Body of pancreas (tissue), 4 donors: ENCODE data around the gene UMAD1. TPM values are rescaled to one million over a fixed set of nuclear protein-coding genes. Genes with fewer than 3 reads are reported as not detected.

Experiments used
- ATAC-seq: fragments of 150-250 bp; one replicate; pipeline ENCODE4 v1.9.1; 2016
- DNase-seq, 4 donors: peaks; one replicate each; pipeline ENCODE4 v3.0.0-alpha.2; 2019
- H3K27ac ChIP-seq, 4 donors: fragments of 200-600 bp; sonication (generic); 1 replicate in 3 of 4; 2 replicates in 1 of 4; pipeline versions ENCODE4 v1.5.1 to v1.6.1; 2016 to 2019; ENCODE audit warnings: mild to moderate bottlenecking in 1 of 4, mixed read lengths in 1 of 4, moderate library complexity in 1 of 4
- H3K27me3 ChIP-seq, 2 donors: fragments of 200-600 bp; sonication (generic); one replicate each; pipeline ENCODE4 v1.6.0; 2016; ENCODE audit warnings: mild to moderate bottlenecking in 1 of 2
- H3K36me3 ChIP-seq, 2 donors: fragments of 200-600 bp; sonication (generic); replicated peaks in 1 of 2; 2 replicates each; pipeline ENCODE4 v1.5.1; 2016; ENCODE audit warnings: low read depth in 2 of 2; ENCODE audit not compliant: insufficient read depth in 1 of 2
- H3K4me1 ChIP-seq: fragments of 200-600 bp; sonication (generic); one replicate; pipeline ENCODE4 v1.6.0; 2016
- H3K4me3 ChIP-seq, 2 donors: fragments of 200-600 bp; sonication (generic); 1 replicate in 1 of 2; 2 replicates in 1 of 2; pipeline ENCODE4 v1.5.1; 2016 to 2019
- H3K9me3 ChIP-seq, 3 donors: fragments of 200-600 bp; sonication (generic); 1 replicate in 2 of 3; 2 replicates in 1 of 3; pipeline ENCODE4 v1.5.1; 2016
- POLR2A ChIP-seq, 3 donors: fragments of 450-650 bp; IDR thresholded peaks; one replicate each; pipeline ENCODE4 v1.6.1; 2016; ENCODE audit warnings: antibody characterized with exemption in 3 of 3, mild to moderate bottlenecking in 2 of 3
- WGBS, 2 donors: methylation state at CpG; one replicate each; pipeline ENCODE4 v1.1.5; 2017; 5-methylcytosine and 5-hydroxymethylcytosine counted together
- intact Hi-C: fragments of 100-400 bp; cut with DNase I; formaldehyde crosslinking; loops from one replicate; pipeline ENCODE4 v1.15.1; 2023
- total RNA-seq, 2 donors: library from RNA; depleted of rRNA; stranded (reverse); fragments of >200 nt; gene quantifications; one replicate each; pipeline ENCODE4 v1.1.0, GENCODE V29; 2016
- TF ChIP-seq, protein P1 (sequence below), 7 experiments: fragments of 450-650 bp in 4 of 7; fragments of 200-600 bp in 3 of 7; sonication (generic) in 3 of 7; IDR thresholded peaks; one replicate each; pipeline ENCODE4 v1.5.1; 2016 to 2019; ENCODE audit warnings: antibody characterized with exemption in 7 of 7

Gene UMAD1
- total RNA-seq, 2 donors from 2014 or later = 15.8 to 34.8 TPM

DNA sequence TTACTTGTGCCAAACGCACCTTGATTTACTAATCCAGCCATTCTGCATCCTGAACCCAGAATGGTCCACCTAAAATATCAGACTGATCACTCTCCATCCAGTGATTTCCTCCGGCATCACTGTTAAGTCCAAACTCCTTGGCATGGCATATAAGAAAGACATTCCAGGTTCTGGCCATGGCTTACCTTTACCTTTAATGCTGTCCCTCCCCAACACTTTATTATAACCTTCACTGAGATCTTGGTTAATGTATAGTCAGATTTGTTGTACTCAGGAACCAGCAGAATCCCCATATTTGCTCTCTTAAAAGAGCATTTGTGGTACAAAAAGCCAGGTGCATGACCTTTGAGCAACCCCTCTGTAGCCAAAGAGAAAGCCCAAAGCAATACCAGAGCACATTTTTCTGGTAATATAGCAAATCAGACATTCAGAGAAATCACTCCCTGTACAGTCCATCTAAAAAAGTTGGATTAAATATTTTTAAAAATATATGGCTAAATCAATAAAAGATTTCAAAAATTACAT, 10.2 kb downstream of the UMAD1 start:
- intact Hi-C loops = no loop called here
- no peak overlapping the region for H3K27ac ChIP-seq
- WGBS, 2 donors = 58 to 90% methylated on average over 2 of the region's 2 CpGs
- ATAC-seq = no peak
- H3K9me3 ChIP-seq = no peaks in the 10 kb centered on the region
- H3K27me3 ChIP-seq = no peaks in the 10 kb centered on the region
- H3K4me3 ChIP-seq = no peak overlapping the region
- DNase-seq = no peak
- H3K4me1 ChIP-seq = peaks cover 20% of the 10 kb centered on the region
- no peak for TF ChIP-seq POLR2A (IDR thresholded peaks at IDR 0.05)
- TF ChIP-seq, protein P1, sequence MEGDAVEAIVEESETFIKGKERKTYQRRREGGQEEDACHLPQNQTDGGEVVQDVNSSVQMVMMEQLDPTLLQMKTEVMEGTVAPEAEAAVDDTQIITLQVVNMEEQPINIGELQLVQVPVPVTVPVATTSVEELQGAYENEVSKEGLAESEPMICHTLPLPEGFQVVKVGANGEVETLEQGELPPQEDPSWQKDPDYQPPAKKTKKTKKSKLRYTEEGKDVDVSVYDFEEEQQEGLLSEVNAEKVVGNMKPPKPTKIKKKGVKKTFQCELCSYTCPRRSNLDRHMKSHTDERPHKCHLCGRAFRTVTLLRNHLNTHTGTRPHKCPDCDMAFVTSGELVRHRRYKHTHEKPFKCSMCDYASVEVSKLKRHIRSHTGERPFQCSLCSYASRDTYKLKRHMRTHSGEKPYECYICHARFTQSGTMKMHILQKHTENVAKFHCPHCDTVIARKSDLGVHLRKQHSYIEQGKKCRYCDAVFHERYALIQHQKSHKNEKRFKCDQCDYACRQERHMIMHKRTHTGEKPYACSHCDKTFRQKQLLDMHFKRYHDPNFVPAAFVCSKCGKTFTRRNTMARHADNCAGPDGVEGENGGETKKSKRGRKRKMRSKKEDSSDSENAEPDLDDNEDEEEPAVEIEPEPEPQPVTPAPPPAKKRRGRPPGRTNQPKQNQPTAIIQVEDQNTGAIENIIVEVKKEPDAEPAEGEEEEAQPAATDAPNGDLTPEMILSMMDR (IDR thresholded peaks at IDR 0.05) = no peak
- H3K36me3 ChIP-seq = no peaks in the 10 kb centered on the region

DNA sequence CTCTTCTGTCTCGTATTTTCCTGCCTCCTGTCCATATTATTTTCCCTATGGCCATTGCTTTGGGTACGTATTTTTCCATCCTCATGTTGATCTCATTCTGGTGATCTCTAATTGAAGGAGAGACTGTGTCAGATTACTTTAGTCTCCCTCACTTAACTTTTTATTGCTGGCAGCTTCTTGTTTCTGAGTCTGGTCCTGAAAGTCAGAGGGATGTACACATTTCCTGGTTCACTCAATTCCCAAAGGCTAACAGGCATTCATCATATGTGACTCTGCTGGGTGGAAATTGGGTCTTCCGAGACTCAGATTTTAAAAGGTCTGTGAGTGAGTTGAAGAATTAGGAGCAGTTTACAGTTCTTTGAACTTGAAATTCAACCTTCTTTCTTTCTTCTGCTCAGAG, 10.9 kb downstream of the UMAD1 start:
- no peaks in the 10 kb centered on the region for H3K27me3 ChIP-seq
- 40 to 71% methylated on average over 3 of the region's 3 CpGs for WGBS, 2 donors
- H3K27ac ChIP-seq = no peak overlapping the region
- intact Hi-C loops = no loop called here
- no peak for TF ChIP-seq POLR2A (IDR thresholded peaks at IDR 0.05)
- TF ChIP-seq, protein P1 (IDR thresholded peaks at IDR 0.05) = no peak
- peaks cover 20% of the 10 kb centered on the region for H3K4me1 ChIP-seq
- H3K36me3 ChIP-seq = no peaks in the 10 kb centered on the region
- H3K9me3 ChIP-seq = no peaks in the 10 kb centered on the region
- ATAC-seq (no peak), DNase-seq (no peak)
- no peak overlapping the region for H3K4me3 ChIP-seq

DNA sequence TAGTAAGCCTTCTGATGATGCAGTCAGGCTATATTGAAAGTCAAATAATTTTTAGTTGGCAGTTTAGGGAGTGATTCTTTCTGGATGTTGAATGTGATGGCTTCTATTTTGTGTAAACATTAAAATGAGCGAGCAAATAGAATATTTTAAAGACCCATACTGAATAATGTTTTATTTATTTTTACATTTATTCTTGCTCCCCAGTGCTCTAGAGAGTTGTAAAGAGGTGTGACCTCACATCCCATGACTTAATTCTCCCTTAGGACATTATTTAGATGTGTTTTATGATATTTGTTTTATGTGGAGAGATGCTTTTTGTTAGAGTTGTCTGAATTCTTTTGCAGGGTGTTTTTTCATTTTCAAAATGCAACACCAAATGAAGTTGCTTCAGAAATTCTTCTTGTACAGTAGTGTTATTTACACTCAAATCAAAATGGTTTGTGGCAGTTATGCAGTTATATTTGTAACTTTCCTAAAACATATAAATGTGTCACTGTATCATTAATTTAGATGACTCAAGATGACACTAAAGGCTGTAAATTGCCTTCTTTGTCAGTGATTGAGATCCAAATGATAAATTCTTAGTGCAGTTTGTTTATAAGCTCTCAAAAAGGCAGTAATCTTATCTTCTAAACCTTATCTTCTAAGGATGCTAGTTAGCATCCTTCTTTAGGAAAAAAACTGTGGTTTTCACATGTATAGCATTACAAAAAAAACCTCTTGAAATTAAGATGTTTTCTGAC, 12.4 kb downstream of the UMAD1 start:
- 71 to 87% methylated on average over 1 of the region's 1 CpG for WGBS, 2 donors

DNA sequence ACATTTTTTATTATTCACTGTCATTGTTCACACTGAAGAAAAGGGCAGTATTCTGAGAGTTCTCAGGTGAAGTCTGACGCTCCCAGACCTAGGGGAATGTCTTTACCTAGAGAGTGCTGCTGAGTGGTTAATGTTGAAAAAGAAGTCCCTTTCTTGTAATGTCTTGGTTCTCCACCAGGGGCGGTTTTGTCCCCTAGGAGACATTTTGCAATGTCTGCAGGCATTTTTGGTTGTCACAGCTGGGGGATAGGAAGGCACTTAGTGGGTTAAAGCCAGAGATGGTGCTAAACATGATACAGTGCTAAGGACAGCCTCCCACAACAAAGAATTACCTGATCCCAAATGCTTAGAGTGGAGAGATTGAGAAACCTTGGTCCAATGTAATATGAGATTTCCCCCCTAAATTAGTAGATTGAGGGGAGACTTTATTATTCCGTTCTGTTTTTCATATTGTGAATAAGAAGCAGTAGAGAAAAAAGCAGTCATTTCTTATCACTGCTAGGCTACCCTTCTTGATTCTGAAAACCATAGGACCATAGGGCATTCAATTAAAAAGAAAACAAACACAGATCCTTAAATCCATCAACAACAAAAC, 13.1 kb downstream of the UMAD1 start:
- Histone ChIP-seq H3K27me3 (no peaks in the 10 kb centered on the region), H3K9me3 (no peaks in the 10 kb centered on the region), H3K27ac (no peak overlapping the region), H3K4me1 (peaks cover 10% of the 10 kb centered on the region), H3K36me3 (no peaks in the 10 kb centered on the region), H3K4me3 (no peak overlapping the region)
- DNase-seq (no peak), ATAC-seq (no peak)
- intact Hi-C loops = no loop called here
- 72 to 73% methylated on average over 3 of the region's 3 CpGs for WGBS, 2 donors
- no peak for TF ChIP-seq POLR2A (IDR thresholded peaks at IDR 0.05)
- TF ChIP-seq, protein P1 (IDR thresholded peaks at IDR 0.05) = peak in 5 of 7 experiments; percentile 4 to 30 (median 13)

More for the DNA sequence above, 12.4 kb downstream of the UMAD1 start:
- Histone ChIP-seq H3K4me1 (peaks cover 11% of the 10 kb centered on the region), H3K9me3 (no peaks in the 10 kb centered on the region), H3K27me3 (no peaks in the 10 kb centered on the region), H3K4me3 (no peak overlapping the region), H3K36me3 (no peaks in the 10 kb centered on the region), H3K27ac (no peak overlapping the region)
- TF ChIP-seq, protein P1 (IDR thresholded peaks at IDR 0.05) = no peak
- TF ChIP-seq POLR2A (IDR thresholded peaks at IDR 0.05) = no peak
- ATAC-seq (no peak), DNase-seq (no peak)
- intact Hi-C loops = no loop called here
